Astrocyte of the spinal cord (primary cell): ENCODE results near the gene CALHM6.

Experiments
- DNase-seq: peaks from one replicate; pipeline ENCODE4 v3.0.0; 2011; ENCODE audit warnings: low read depth, low spot score
- H3K4me3 ChIP-seq: 2 replicates; pipeline ENCODE4 v1.5.1; 2011; ENCODE audit warnings: low read depth, mild to moderate bottlenecking, low read length, moderate library complexity
- in situ Hi-C: cut with HindIII; loops from 2 replicates; pipeline ENCODE4 v1.10.0; 2017; ENCODE audit warnings: low sequenced_read_pairs
- TF ChIP-seq, protein P1 (sequence below): IDR thresholded peaks from 2 replicates; pipeline ENCODE4 v1.5.1; 2012; ENCODE audit warnings: low read depth, mild to moderate bottlenecking, low read length, inconsistent platforms

Gene CALHM6

DNA sequence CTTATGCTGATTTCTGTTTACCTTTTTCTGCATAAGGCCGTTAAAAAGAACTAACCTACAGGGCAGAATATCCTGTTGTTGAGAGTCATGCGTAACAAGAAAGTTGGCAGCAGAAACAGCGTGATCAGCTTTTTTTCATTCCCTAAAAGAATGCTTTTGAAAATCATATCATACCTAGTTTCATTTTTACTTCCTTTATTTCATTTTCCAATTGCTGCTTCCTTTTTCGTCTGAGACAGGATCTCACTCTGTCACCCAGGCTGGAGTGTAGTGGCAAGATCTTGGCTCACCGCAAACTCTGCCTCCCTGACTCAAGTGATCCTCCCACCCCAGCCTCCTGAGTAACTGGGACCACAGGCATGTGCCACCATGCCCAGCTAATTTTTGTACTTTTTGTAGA is 4.1 kb downstream of the CALHM6 start:
- no peak overlapping the region for H3K4me3 ChIP-seq
- in situ Hi-C loops, result no loop called here
- DNase-seq, result no peak

DNA sequence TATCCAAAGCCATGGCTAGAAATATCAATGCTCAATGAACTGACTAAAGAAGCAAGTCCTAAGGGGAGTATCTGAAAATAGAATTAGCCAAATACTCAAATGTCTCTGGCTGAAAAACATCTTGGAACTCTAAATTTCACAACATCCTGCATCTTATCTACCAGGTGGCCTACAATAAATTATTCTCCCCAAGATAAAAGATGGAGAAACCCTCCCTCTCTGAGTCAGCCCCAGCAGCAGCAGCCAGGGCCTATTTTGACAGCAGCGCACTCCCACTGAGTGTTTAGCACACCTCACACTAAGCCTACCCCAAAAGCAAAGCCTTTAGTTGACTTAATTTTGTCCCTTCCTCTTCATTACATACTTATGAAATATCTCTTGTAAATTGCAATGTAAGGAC is 5.9 kb downstream of the CALHM6 start:
- DNase-seq, result no peak
- no peak overlapping the region for H3K4me3 ChIP-seq

More for the DNA sequence above, 4.1 kb downstream of the CALHM6 start:
- TF ChIP-seq, protein P1, sequence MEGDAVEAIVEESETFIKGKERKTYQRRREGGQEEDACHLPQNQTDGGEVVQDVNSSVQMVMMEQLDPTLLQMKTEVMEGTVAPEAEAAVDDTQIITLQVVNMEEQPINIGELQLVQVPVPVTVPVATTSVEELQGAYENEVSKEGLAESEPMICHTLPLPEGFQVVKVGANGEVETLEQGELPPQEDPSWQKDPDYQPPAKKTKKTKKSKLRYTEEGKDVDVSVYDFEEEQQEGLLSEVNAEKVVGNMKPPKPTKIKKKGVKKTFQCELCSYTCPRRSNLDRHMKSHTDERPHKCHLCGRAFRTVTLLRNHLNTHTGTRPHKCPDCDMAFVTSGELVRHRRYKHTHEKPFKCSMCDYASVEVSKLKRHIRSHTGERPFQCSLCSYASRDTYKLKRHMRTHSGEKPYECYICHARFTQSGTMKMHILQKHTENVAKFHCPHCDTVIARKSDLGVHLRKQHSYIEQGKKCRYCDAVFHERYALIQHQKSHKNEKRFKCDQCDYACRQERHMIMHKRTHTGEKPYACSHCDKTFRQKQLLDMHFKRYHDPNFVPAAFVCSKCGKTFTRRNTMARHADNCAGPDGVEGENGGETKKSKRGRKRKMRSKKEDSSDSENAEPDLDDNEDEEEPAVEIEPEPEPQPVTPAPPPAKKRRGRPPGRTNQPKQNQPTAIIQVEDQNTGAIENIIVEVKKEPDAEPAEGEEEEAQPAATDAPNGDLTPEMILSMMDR, result no peak

DNA sequence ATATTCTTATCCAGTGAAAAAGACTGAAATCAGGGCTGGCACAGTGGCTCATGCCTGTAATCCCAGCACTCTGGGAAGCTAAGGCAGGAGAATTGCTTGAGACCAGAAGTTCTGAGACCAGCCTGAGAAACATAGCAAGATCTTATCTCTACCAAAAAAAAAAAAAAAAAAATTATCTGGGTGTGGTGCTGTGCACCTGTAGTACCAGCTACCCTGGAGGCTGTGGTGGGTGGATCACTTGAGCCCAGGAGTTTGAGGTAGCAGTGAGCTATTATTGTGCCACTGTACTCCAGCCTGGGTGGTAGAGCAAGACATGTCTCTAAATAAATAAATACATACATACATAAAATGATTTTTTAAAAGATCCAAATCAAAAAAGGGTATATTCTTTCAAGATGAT is 6.3 kb downstream of the CALHM6 start:
- in situ Hi-C loops, result no loop called here
- TF ChIP-seq, protein P1, result no peak
- H3K4me3 ChIP-seq, result no peak overlapping the region
- DNase-seq, result no peak

More for the DNA sequence above, 5.9 kb downstream of the CALHM6 start:
- in situ Hi-C loops, result no loop called here
- TF ChIP-seq, protein P1, result no peak

DNA sequence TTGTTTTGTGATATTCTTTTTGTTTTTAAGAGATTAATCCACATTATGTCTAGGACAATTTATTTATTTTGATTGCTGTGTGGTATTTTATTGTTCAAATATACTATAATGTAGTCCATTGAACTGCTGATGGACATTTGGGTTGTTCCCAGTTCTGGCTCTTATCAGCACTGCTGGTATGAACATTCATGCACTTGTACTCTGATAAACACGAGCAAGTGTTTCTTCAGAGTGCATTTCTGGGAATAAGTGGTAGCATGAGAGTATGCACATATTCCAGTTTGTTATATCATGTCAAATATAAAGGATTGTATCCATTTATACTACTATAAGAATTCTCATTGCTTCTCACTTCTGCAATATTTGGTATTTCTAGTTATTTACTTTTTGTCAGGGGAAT is 7.1 kb downstream of the CALHM6 start:
- TF ChIP-seq, protein P1, result no peak
- in situ Hi-C loops, result no loop called here
- H3K4me3 ChIP-seq, result no peak overlapping the region
- DNase-seq, result no peak

DNA sequence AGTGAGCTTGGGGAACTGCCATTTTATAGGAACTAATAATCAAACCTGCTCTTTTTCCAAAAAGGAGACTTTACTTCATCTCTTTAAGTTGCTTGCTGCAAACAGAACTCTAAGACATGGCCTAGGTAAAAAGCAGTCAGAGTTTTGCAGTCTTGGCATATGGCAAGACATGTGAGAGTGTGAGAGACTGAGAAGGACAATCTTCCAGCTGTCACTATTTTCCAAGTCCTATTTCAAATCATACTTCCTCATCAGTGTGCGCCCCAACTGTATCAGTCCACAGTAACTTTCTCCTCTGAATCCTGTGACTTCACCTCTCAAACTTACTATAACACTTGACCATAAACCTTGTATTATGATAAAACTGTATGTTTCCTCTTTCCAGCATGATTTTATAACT is 10.4 kb downstream of the CALHM6 start:
- in situ Hi-C loops, result no loop called here
- DNase-seq, result no peak
- no peak overlapping the region for H3K4me3 ChIP-seq
- TF ChIP-seq, protein P1, result no peak

DNA sequence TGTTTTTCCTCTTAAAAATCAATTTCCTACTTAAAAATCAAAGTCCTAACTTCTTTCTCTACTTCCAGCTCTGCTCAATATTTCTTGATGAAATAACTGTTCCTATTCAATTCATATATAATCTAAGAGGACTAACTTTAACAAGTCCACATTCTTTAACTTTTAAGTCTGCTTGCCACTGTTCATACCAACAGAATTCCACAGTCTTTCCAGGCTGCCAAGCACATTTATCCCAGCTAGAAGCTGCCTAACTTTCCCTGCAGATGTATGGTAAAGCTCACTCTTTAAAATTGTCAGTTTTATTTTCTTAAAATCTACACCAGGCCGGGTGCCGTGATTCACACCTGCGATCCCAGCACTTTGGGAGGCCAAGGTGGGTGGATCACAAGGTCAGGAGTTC is 11.5 kb downstream of the CALHM6 start:
- TF ChIP-seq, protein P1, result no peak
- in situ Hi-C loops, result no loop called here
- no peak overlapping the region for H3K4me3 ChIP-seq
- no peak for DNase-seq

DNA sequence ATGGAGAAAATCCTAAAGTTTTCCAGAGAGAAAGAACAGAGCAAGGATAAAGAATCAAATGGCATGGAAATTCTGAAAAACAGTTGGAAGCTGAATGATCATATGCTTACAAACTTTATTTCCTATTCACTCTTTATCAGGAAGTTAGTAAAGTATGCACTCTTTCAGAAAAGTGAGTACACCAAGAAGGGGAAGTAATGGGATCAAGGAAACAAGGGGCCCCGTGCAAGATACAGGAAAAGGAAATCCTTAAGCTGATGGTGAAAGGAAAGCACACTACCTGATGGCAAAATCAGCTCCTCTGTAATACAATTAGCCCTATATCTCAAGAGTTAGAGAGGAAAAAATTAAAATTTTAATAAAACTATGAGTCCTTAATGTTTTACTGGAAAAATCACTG is 14.0 kb downstream of the CALHM6 start:
- no peak overlapping the region for H3K4me3 ChIP-seq
- in situ Hi-C loops, result no loop called here
- TF ChIP-seq, protein P1, result no peak

More for the DNA sequence above, 14.0 kb downstream of the CALHM6 start:
- DNase-seq, result no peak
